B cell (primary cell): ENCODE data around the gene SDR9C7. TPM values are rescaled to one million over a fixed set of nuclear protein-coding genes. Genes with fewer than 3 reads are reported as not detected.

Experiments used
- ATAC-seq: fragments of 200-7000 bp; cut with Tn5 transposase; one replicate; pipeline ENCODE4 v1.10.0; 2021; ENCODE audit warnings: low read depth, mild to moderate bottlenecking, moderate number of reproducible peaks, moderate library complexity
- CTCF ChIA-PET: fragments of 350-600 bp; sonication (Branson Sonifier 250); formaldehyde crosslinking; loops from one replicate; lab custom pipeline; 2021; ENCODE audit warnings: antibody characterized with exemption, inconsistent platforms; lab: Charles Lee
- POLR2A ChIA-PET: fragments of 350-600 bp; sonication (Branson Sonifier 250); formaldehyde crosslinking; loops from one replicate; lab custom pipeline; 2021; ENCODE audit warnings: antibody characterized with exemption; lab: Charles Lee
- DNase-seq: peaks from one replicate; pipeline ENCODE4 v3.0.0; 2013
- H2AFZ ChIP-seq: 2 replicates; pipeline ENCODE4 v1.6.1; 2012; ENCODE audit warnings: mild to moderate bottlenecking, low read depth, low read length; ENCODE audit not compliant: insufficient read depth, poor library complexity, severe bottlenecking
- H3K27ac ChIP-seq, 2 donors: 1 replicate in 1 of 2; 2 replicates in 1 of 2; pipeline ENCODE4 v1.5.1; 2012 to 2013; ENCODE audit warnings: low read length in 2 of 2, mild to moderate bottlenecking in 2 of 2, moderate library complexity in 1 of 2
- H3K27me3 ChIP-seq, 4 experiments: fragments of 200-600 bp in 1 of 4; sonication (generic) in 1 of 4; replicated peaks in 1 of 4; 1 replicate in 2 of 4; 2 replicates in 2 of 4; pipeline versions ENCODE4 v1.6.1 to v1.7.0; 2013 to 2016; ENCODE audit warnings: low read length in 3 of 4, mild to moderate bottlenecking in 2 of 4, mixed read lengths in 1 of 4, moderate library complexity in 1 of 4; ENCODE audit not compliant: insufficient read depth in 4 of 4, control insufficient read depth in 3 of 4; ENCODE audit errors: control extremely low read depth in 1 of 4
- H3K36me3 ChIP-seq, 2 experiments: replicated peaks in 1 of 2; 1 replicate in 1 of 2; 2 replicates in 1 of 2; pipeline versions ENCODE4 v1.6.1 to v1.7.1; 2013; ENCODE audit warnings: low read length in 1 of 2; ENCODE audit not compliant: insufficient read depth in 2 of 2, control insufficient read depth in 1 of 2; ENCODE audit errors: control extremely low read depth in 1 of 2, extremely low read depth in 1 of 2
- H3K4me1 ChIP-seq, 2 donors: fragments of 200-600 bp in 1 of 2; sonication (generic) in 1 of 2; 1 replicate in 1 of 2; 2 replicates in 1 of 2; pipeline versions ENCODE4 v1.5.1 to v1.6.1; 2013 to 2017; ENCODE audit warnings: low read length in 2 of 2; ENCODE audit not compliant: control insufficient read depth in 2 of 2, insufficient read depth in 2 of 2
- H3K4me2 ChIP-seq: replicated peaks from 2 replicates; pipeline ENCODE3; 2012; ENCODE audit warnings: mild to moderate bottlenecking, low read depth, low read length; ENCODE audit not compliant: poor library complexity, severe bottlenecking
- H3K4me3 ChIP-seq, 5 experiments: fragments of 200-600 bp in 1 of 5; sonication (generic) in 1 of 5; 1 replicate in 3 of 5; 2 replicates in 2 of 5; pipeline versions ENCODE4 v1.5.1 to v1.7.0; 2011 to 2016; ENCODE audit warnings: low read length in 4 of 5, mild to moderate bottlenecking in 4 of 5, low read depth in 2 of 5, control low read depth in 1 of 5, moderate library complexity in 1 of 5; ENCODE audit not compliant: insufficient read depth in 1 of 5; ENCODE audit errors: control extremely low read depth in 1 of 5, extremely low read depth in 1 of 5
- H3K79me2 ChIP-seq: fragments of 200-600 bp; sonication (generic); one replicate; pipeline ENCODE4 v1.6.0; 2016; ENCODE audit warnings: low read length; ENCODE audit not compliant: control insufficient read depth, insufficient read depth
- H3K9ac ChIP-seq: fragments of 200-600 bp; sonication (generic); 2 replicates; pipeline ENCODE4 v1.6.1; 2017; ENCODE audit warnings: mild to moderate bottlenecking, low read length, moderate library complexity
- H3K9me3 ChIP-seq, 3 donors: one replicate each; pipeline versions ENCODE4 v1.6.1 to v1.7.1; 2013; ENCODE audit warnings: low read length in 2 of 3; ENCODE audit not compliant: control insufficient read depth in 2 of 3, insufficient read depth in 1 of 3; ENCODE audit errors: control extremely low read depth in 1 of 3
- H4K20me1 ChIP-seq: 2 replicates; pipeline ENCODE4 v1.6.0; 2012; ENCODE audit warnings: mild to moderate bottlenecking, low read length; ENCODE audit not compliant: insufficient read depth, control insufficient read depth, poor library complexity, severe bottlenecking
- H3K27ac Mint-ChIP-seq: one replicate; pipeline ENCODE4 v1.8.0; 2021; ENCODE audit warnings: mixed read lengths
- H3K27me3 Mint-ChIP-seq: one replicate; pipeline ENCODE4 v1.8.0; 2021; ENCODE audit warnings: mixed read lengths
- H3K4me1 Mint-ChIP-seq: one replicate; pipeline ENCODE4 v1.8.0; 2021; ENCODE audit warnings: mixed read lengths
- H3K4me3 Mint-ChIP-seq: one replicate; pipeline ENCODE4 v1.8.0; 2021; ENCODE audit warnings: mixed read lengths
- H3K9me3 Mint-ChIP-seq: one replicate; pipeline ENCODE4 v1.8.0; 2022; ENCODE audit warnings: mixed read lengths; ENCODE audit not compliant: insufficient read depth
- CTCF ChIP-seq: fragments of 200-600 bp; IDR thresholded peaks from one replicate; pipeline ENCODE4 v1.8.0; 2022; ENCODE audit warnings: antibody characterized with exemption, mild to moderate bottlenecking
- EZH2 ChIP-seq: IDR thresholded peaks from 2 replicates; pipeline ENCODE4 v1.6.1; 2012; ENCODE audit warnings: borderline replicate concordance, low read depth, mild to moderate bottlenecking, moderate library complexity, low read length; ENCODE audit not compliant: insufficient read depth, poor library complexity, severe bottlenecking
- WGBS: methylation state at CpG from one replicate; pipeline ENCODE4 v1.1.5; 2013; ENCODE audit warnings: missing lambda C conversion rate; ENCODE audit not compliant: insufficient coverage; 5-methylcytosine and 5-hydroxymethylcytosine counted together
- intact Hi-C: fragments of 100-400 bp; cut with micrococcal nuclease; formaldehyde crosslinking; loops from one replicate; pipeline ENCODE4 v1.10.0; 2022
- polyA plus RNA-seq: library from polyadenylated mRNA; depleted of rRNA; stranded (reverse); fragments of >200 nt; gene quantifications from 2 replicates; pipeline ENCODE4 v1.2.3, GENCODE V29; 2012
- total RNA-seq, 2 donors: library from RNA; stranded (reverse); fragments of 120-200 nt in 1 of 2; gene quantifications; 1 replicate in 1 of 2; 2 replicates in 1 of 2; pipeline versions ENCODE4 v1.2.3 to v1.2.4, GENCODE V29; 2013 to 2022

Gene SDR9C7
- total and polyA plus RNA-seq, 2 donors (not counting 1 experiment from before 2014, with no cell fraction given): not detected

GRCh38 chr12:56878010-56878339, 56.2 kb downstream of the SDR9C7 start:
- peaks cover 1 to 15% (median 3%) of the 10 kb centered on the region in 3 donors for H3K9me3 ChIP-seq
- ATAC-seq: no peak
- TF ChIP-seq EZH2 (no peak), CTCF (no peak)
- H3K4me2 ChIP-seq: no peak overlapping the region
- H4K20me1 ChIP-seq: no peaks in the 10 kb centered on the region
- POLR2A ChIA-PET: no interaction called here
- no peaks in the 10 kb centered on the region for H3K36me3 ChIP-seq
- intact Hi-C loops: no loop called here
- no peak overlapping the region for H3K9ac ChIP-seq
- no peak overlapping the region for H2AFZ ChIP-seq
- peaks cover 0 to 11% (median 3%) of the 10 kb centered on the region in 4 experiments for H3K27me3 ChIP-seq
- H3K27ac ChIP-seq: no peak overlapping the region
- H3K79me2 ChIP-seq: no peaks in the 10 kb centered on the region
- H3K4me1 ChIP-seq: no peaks in the 10 kb centered on the region
- CTCF ChIA-PET: no interaction called here
- no peak for DNase-seq
- no peak overlapping the region for H3K4me3 ChIP-seq
- Mint-ChIP-seq H3K27me3 (peaks cover 38% of the 10 kb centered on the region), H3K4me1 (no peaks in the 10 kb centered on the region), H3K27ac (no peak overlapping the region), H3K4me3 (no peak overlapping the region), H3K9me3 (peaks cover 11% of the 10 kb centered on the region)

- WGBS: no CpG with 5 or more reads among the region's 1 CpG
- Mint-ChIP-seq H3K27me3 (peaks cover 42% of the 10 kb centered on the region), H3K27ac (no peak overlapping the region), H3K4me1 (no peaks in the 10 kb centered on the region), H3K4me3 (no peak overlapping the region), H3K9me3 (peaks cover 9% of the 10 kb centered on the region)
- DNase-seq: no peak
- intact Hi-C loops: no loop called here
- CTCF ChIA-PET: no interaction called here
- no peak for ATAC-seq
- Histone ChIP-seq H3K9ac (no peak overlapping the region), H3K27me3 (peaks cover 0 to 11% (median 3%) of the 10 kb centered on the region in 4 experiments), H3K36me3 (no peaks in the 10 kb centered on the region), H2AFZ (no peak overlapping the region), H3K4me3 (no peak overlapping the region), H3K27ac (no peak overlapping the region), H3K9me3 (peaks cover 1 to 15% (median 3%) of the 10 kb centered on the region in 3 donors), H3K79me2 (no peaks in the 10 kb centered on the region), H3K4me2 (no peak overlapping the region), H4K20me1 (no peaks in the 10 kb centered on the region), H3K4me1 (no peaks in the 10 kb centered on the region)
- POLR2A ChIA-PET: no interaction called here
- TF ChIP-seq EZH2 (no peak), CTCF (no peak)
These were observed 56.8 kb downstream of the SDR9C7 start for GRCh38 chr12:56877195-56878009.
